ENCODE measurements around the gene MGAT4B. TPM values are rescaled to one million over a fixed set of nuclear protein-coding genes. Genes with fewer than 3 reads are reported as not detected.

MGAT4B gene
- total RNA-seq, 1 experiment from 2014 or later, result 59.5 TPM

DNA sequence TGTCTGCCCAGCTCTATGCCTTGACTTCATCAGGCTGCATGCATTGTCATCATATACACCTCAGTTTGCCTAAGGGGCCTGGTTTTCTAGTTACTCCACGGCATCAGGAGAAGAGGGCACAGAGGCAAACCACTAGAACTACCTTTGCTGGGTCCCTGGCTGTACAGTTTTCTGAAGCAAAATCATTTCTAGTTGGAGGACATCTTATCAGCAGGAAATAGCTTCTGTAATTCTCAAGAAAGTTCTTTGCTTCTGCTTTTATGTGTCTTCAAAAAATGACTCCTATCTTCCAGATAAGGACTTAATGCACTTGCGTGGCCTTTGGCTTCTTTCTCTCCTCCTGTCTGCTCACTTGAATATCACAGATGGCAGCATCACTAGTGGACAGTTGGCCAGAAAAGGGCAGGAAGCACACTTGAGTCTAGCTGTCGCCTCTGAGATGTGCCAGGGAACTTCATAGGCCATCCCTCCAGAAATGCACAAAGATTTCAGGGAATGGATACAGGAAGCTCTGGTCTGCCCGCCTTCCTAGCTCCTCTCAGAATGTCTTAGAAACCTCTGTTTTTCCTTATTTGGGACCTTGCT is 35.3 kb downstream of the MGAT4B start:
- DNase-seq (ENCODE audit: low spot score), result no peak
- peaks cover 58% of the 10 kb centered on the region for H3K36me3 ChIP-seq (ENCODE audit: insufficient read depth, low read length, poor library complexity, severe bottlenecking)

DNA sequence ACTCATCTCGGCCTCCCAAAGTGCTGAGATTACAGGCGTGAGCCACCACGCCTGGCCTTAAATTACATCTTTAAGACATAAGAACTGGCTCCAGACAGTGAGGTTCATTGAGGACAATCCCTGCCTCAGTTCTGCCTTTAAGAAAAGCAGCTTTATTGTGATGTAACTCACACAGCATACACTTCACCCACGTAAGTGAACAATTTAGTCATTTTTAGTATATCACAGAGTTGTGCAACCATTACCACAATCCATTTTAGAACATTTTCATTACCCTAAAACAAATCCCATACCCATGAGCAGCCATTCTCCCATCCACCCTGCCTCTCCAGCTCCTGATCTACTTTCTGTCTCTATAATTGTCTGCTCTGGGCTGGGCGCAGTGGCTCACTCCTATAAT is 36.9 kb downstream of the MGAT4B start:
- TF ChIP-seq, protein P1, sequence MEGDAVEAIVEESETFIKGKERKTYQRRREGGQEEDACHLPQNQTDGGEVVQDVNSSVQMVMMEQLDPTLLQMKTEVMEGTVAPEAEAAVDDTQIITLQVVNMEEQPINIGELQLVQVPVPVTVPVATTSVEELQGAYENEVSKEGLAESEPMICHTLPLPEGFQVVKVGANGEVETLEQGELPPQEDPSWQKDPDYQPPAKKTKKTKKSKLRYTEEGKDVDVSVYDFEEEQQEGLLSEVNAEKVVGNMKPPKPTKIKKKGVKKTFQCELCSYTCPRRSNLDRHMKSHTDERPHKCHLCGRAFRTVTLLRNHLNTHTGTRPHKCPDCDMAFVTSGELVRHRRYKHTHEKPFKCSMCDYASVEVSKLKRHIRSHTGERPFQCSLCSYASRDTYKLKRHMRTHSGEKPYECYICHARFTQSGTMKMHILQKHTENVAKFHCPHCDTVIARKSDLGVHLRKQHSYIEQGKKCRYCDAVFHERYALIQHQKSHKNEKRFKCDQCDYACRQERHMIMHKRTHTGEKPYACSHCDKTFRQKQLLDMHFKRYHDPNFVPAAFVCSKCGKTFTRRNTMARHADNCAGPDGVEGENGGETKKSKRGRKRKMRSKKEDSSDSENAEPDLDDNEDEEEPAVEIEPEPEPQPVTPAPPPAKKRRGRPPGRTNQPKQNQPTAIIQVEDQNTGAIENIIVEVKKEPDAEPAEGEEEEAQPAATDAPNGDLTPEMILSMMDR (conservative IDR thresholded peaks at IDR 0.05; ENCODE audit: low read depth, low read length), result no peak
- no peak for TF ChIP-seq EZH2 (IDR thresholded peaks at IDR 0.05; ENCODE audit: borderline replicate concordance, low read depth, low read length, poor library complexity, severe bottlenecking)
- no TSS peak for BruUV-seq (replicated peaks)
- H3K4me3 ChIP-seq (ENCODE audit: low read depth, low read length, poor library complexity, severe bottlenecking), result no peak overlapping the region
- H3K9me3 ChIP-seq (ENCODE audit: low read depth, low read length, poor library complexity, severe bottlenecking), result no peaks in the 10 kb centered on the region
- H3K4me1 ChIP-seq (ENCODE audit: insufficient read depth, low read length, poor library complexity, severe bottlenecking), result peaks cover 24% of the 10 kb centered on the region
- POLR2A ChIA-PET (ENCODE audit: low non-redundant PET), result no interaction called here
- intact Hi-C loops (cut with micrococcal nuclease; ENCODE audit: unreplicated experiment), result no loop called here
- H3K27ac ChIP-seq (ENCODE audit: low read depth, low read length, poor library complexity, severe bottlenecking), result no peak overlapping the region
- DNase-seq (ENCODE audit: low spot score), result no peak
- CTCF ChIA-PET, result no interaction called here
- peaks cover 68% of the 10 kb centered on the region for H3K36me3 ChIP-seq (ENCODE audit: insufficient read depth, low read length, poor library complexity, severe bottlenecking)
- H3K27me3 ChIP-seq (replicated peaks; ENCODE audit: insufficient read depth, low read depth, low read length, poor library complexity), result no peaks in the 10 kb centered on the region

More for the DNA sequence above, 35.3 kb downstream of the MGAT4B start:
- no peaks in the 10 kb centered on the region for H3K9me3 ChIP-seq (ENCODE audit: low read depth, low read length, poor library complexity, severe bottlenecking)
- TF ChIP-seq, protein P1 (conservative IDR thresholded peaks at IDR 0.05; ENCODE audit: low read depth, low read length), result no peak
- no peak for TF ChIP-seq EZH2 (IDR thresholded peaks at IDR 0.05; ENCODE audit: borderline replicate concordance, low read depth, low read length, poor library complexity, severe bottlenecking)
- intact Hi-C loops (cut with micrococcal nuclease; ENCODE audit: unreplicated experiment), result no loop called here
- no peak overlapping the region for H3K4me3 ChIP-seq (ENCODE audit: low read depth, low read length, poor library complexity, severe bottlenecking)
- BruUV-seq (replicated peaks), result no TSS peak
- no peak overlapping the region for H3K27ac ChIP-seq (ENCODE audit: low read depth, low read length, poor library complexity, severe bottlenecking)
- peaks cover 10% of the 10 kb centered on the region for H3K4me1 ChIP-seq (ENCODE audit: insufficient read depth, low read length, poor library complexity, severe bottlenecking)
- H3K27me3 ChIP-seq (replicated peaks; ENCODE audit: insufficient read depth, low read depth, low read length, poor library complexity), result no peaks in the 10 kb centered on the region
- CTCF ChIA-PET, result interaction anchor here (1.0 kb wide), 1 partner anchor 8 kb away, joined by 3 read pairs; no protein-coding TSS in a partner anchor
- POLR2A ChIA-PET (ENCODE audit: low non-redundant PET), result no interaction called here

DNA sequence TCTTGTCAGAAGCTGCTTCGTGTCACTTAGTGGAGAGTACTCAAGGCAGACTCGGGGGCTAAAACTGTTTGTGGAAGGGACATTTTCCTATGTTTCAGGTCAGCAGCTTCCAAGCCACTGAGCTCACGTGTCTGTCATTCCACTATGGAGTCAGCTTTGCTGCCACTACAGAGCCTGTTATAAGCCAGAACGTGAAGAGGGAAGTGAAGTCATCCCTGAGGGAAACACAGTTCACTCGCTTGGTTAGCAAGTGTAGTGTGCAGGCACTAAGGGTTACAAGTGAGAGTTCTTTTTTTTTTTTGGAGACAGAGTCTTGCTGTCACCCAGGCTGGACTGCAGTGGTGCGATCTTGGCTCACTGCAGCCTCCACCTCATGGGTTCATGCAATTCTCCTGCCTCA is 37.4 kb downstream of the MGAT4B start:
- peaks cover 62% of the 10 kb centered on the region for H3K36me3 ChIP-seq (ENCODE audit: insufficient read depth, low read length, poor library complexity, severe bottlenecking)
- peaks cover 25% of the 10 kb centered on the region for H3K4me1 ChIP-seq (ENCODE audit: insufficient read depth, low read length, poor library complexity, severe bottlenecking)
- no peak for TF ChIP-seq EZH2 (IDR thresholded peaks at IDR 0.05; ENCODE audit: borderline replicate concordance, low read depth, low read length, poor library complexity, severe bottlenecking)
- TF ChIP-seq, protein P1 (conservative IDR thresholded peaks at IDR 0.05; ENCODE audit: low read depth, low read length), result no peak
- no peaks in the 10 kb centered on the region for H3K9me3 ChIP-seq (ENCODE audit: low read depth, low read length, poor library complexity, severe bottlenecking)
- DNase-seq (ENCODE audit: low spot score), result no peak
- POLR2A ChIA-PET (ENCODE audit: low non-redundant PET), result no interaction called here
- intact Hi-C loops (cut with micrococcal nuclease; ENCODE audit: unreplicated experiment), result no loop called here
- no peak overlapping the region for H3K4me3 ChIP-seq (ENCODE audit: low read depth, low read length, poor library complexity, severe bottlenecking)
- H3K27me3 ChIP-seq (replicated peaks; ENCODE audit: insufficient read depth, low read depth, low read length, poor library complexity), result no peaks in the 10 kb centered on the region
- no TSS peak for BruUV-seq (replicated peaks)
- H3K27ac ChIP-seq (ENCODE audit: low read depth, low read length, poor library complexity, severe bottlenecking), result no peak overlapping the region
- CTCF ChIA-PET, result no interaction called here
